ENCODE results near the gene SH3GL2. TPM values are rescaled to one million over a fixed set of nuclear protein-coding genes. Genes with fewer than 3 reads are reported as not detected.

Gene SH3GL2
- total RNA-seq, 5 donors from 2014 or later (not counting 1 experiment from before 2014, with no cell fraction given), result not detected

- Histone ChIP-seq H3K36me3 (ENCODE audit: control insufficient read depth in 2 of 2, extremely low read depth in 1 of 2, insufficient read depth in 1 of 2, low read length in 1 of 2) (no peaks in the 10 kb centered on the region), H3K9me3 (no peaks in the 10 kb centered on the region), H3K4me3 (ENCODE audit: control insufficient read depth in 1 of 2, extremely low read depth in 1 of 2, low read length in 1 of 2) (no peak overlapping the region), H3K4me1 (ENCODE audit: control insufficient read depth in 1 of 2, extremely low read depth in 1 of 2, insufficient read depth in 2 of 2, low read length in 2 of 2) (no peaks in the 10 kb centered on the region), H3K27me3 (replicated peaks in 1 of 2; ENCODE audit: control insufficient read depth in 2 of 2, extremely low read depth in 1 of 2, insufficient read depth in 2 of 2, low read length in 1 of 2) (no peaks in the 10 kb centered on the region), H3K27ac (ENCODE audit: low read length) (no peak overlapping the region)
- Mint-ChIP-seq H3K4me3 (no peak overlapping the region), H3K36me3 (no peaks in the 10 kb centered on the region), H3K27me3 (peaks cover 0 to 5% of the 10 kb centered on the region in 2 donors), H3K4me1 (no peaks in the 10 kb centered on the region), H3K9me3 (peaks cover 2 to 4% (median 3%) of the 10 kb centered on the region in 3 donors), H3K27ac (no peak overlapping the region)
- no peak for ATAC-seq (replicated peaks in 1 of 4)
- no peak for DNase-seq
- no CpG with 5 or more reads among the region's 4 CpGs for WGBS (ENCODE audit: insufficient coverage)
- CTCF ChIA-PET, result no interaction called here
- POLR2A ChIA-PET, result no interaction called here
Observed at GRCh38 chr9:17555362-17556054, 23.4 kb upstream of the SH3GL2 start.

GRCh38 chr9:17556255-17556654 lies 22.6 kb upstream of the SH3GL2 start:
- no peak overlapping the region for H3K4me3 Mint-ChIP-seq
- no peak for ATAC-seq (replicated peaks in 1 of 4)
- H3K27ac Mint-ChIP-seq, result no peak overlapping the region
- ChIA-PET POLR2A (no interaction called here), CTCF (no interaction called here)
- DNase-seq, result no peak
- no peaks in the 10 kb centered on the region for H3K36me3 ChIP-seq (ENCODE audit: control insufficient read depth in 2 of 2, extremely low read depth in 1 of 2, insufficient read depth in 1 of 2, low read length in 1 of 2)
- no peaks in the 10 kb centered on the region for H3K4me1 Mint-ChIP-seq
- no peaks in the 10 kb centered on the region for H3K36me3 Mint-ChIP-seq
- no peaks in the 10 kb centered on the region for H3K27me3 ChIP-seq (replicated peaks in 1 of 2; ENCODE audit: control insufficient read depth in 2 of 2, extremely low read depth in 1 of 2, insufficient read depth in 2 of 2, low read length in 1 of 2)
- H3K9me3 ChIP-seq, result no peaks in the 10 kb centered on the region
- H3K27ac ChIP-seq (ENCODE audit: low read length), result no peak overlapping the region
- H3K9me3 Mint-ChIP-seq, result peaks cover under 1 to 4% (median 2%) of the 10 kb centered on the region in 3 donors
- peaks cover 0 to 5% of the 10 kb centered on the region in 2 donors for H3K27me3 Mint-ChIP-seq
- no peaks in the 10 kb centered on the region for H3K4me1 ChIP-seq (ENCODE audit: control insufficient read depth in 1 of 2, extremely low read depth in 1 of 2, insufficient read depth in 2 of 2, low read length in 2 of 2)
- H3K4me3 ChIP-seq (ENCODE audit: control insufficient read depth in 1 of 2, extremely low read depth in 1 of 2, low read length in 1 of 2), result no peak overlapping the region
- 74% methylated on average over 5 of the region's 8 CpGs for WGBS (ENCODE audit: insufficient coverage)

GRCh38 chr9:17556935-17557334 lies 21.9 kb upstream of the SH3GL2 start:
- H3K4me1 ChIP-seq (ENCODE audit: control insufficient read depth in 1 of 2, extremely low read depth in 1 of 2, insufficient read depth in 2 of 2, low read length in 2 of 2), result no peaks in the 10 kb centered on the region
- WGBS (ENCODE audit: insufficient coverage), result 20% methylated on average over 1 of the region's 2 CpGs
- H3K36me3 ChIP-seq (ENCODE audit: control insufficient read depth in 2 of 2, extremely low read depth in 1 of 2, insufficient read depth in 1 of 2, low read length in 1 of 2), result no peaks in the 10 kb centered on the region
- ChIA-PET CTCF (no interaction called here), POLR2A (no interaction called here)
- Mint-ChIP-seq H3K27me3 (peaks cover 0 to 5% of the 10 kb centered on the region in 2 donors), H3K9me3 (peaks cover 0 to 5% (median 2%) of the 10 kb centered on the region in 3 donors), H3K4me1 (no peaks in the 10 kb centered on the region), H3K36me3 (no peaks in the 10 kb centered on the region), H3K27ac (no peak overlapping the region), H3K4me3 (no peak overlapping the region)
- H3K27ac ChIP-seq (ENCODE audit: low read length), result no peak overlapping the region
- no peak for DNase-seq
- H3K27me3 ChIP-seq (replicated peaks in 1 of 2; ENCODE audit: control insufficient read depth in 2 of 2, extremely low read depth in 1 of 2, insufficient read depth in 2 of 2, low read length in 1 of 2), result no peaks in the 10 kb centered on the region
- ATAC-seq (replicated peaks in 1 of 4), result no peak
- no peaks in the 10 kb centered on the region for H3K9me3 ChIP-seq
- H3K4me3 ChIP-seq (ENCODE audit: control insufficient read depth in 1 of 2, extremely low read depth in 1 of 2, low read length in 1 of 2), result no peak overlapping the region

GRCh38 chr9:17571825-17572224 lies 7.0 kb upstream of the SH3GL2 start:
- ChIA-PET CTCF (no interaction called here), POLR2A (interaction anchor here in 1 of 2 donors (0.6 kb wide), 1 partner anchor 1375 kb away, joined by 4 read pairs; no protein-coding TSS in a partner anchor)
- Histone ChIP-seq H3K9me3 (no peaks in the 10 kb centered on the region), H3K4me3 (ENCODE audit: control insufficient read depth in 1 of 2, extremely low read depth in 1 of 2, low read length in 1 of 2) (no peak overlapping the region), H3K27me3 (replicated peaks in 1 of 2; ENCODE audit: control insufficient read depth in 2 of 2, extremely low read depth in 1 of 2, insufficient read depth in 2 of 2, low read length in 1 of 2) (peaks cover 0 to 2% of the 10 kb centered on the region in 2 experiments), H3K36me3 (ENCODE audit: control insufficient read depth in 2 of 2, extremely low read depth in 1 of 2, insufficient read depth in 1 of 2, low read length in 1 of 2) (no peaks in the 10 kb centered on the region), H3K27ac (ENCODE audit: low read length) (no peak overlapping the region), H3K4me1 (ENCODE audit: control insufficient read depth in 1 of 2, extremely low read depth in 1 of 2, insufficient read depth in 2 of 2, low read length in 2 of 2) (no peaks in the 10 kb centered on the region)
- Mint-ChIP-seq H3K4me1 (no peaks in the 10 kb centered on the region), H3K9me3 (peaks cover 0 to 10% (median 5%) of the 10 kb centered on the region in 3 donors), H3K4me3 (no peak overlapping the region), H3K27ac (no peak overlapping the region), H3K27me3 (no peaks in the 10 kb centered on the region), H3K36me3 (no peaks in the 10 kb centered on the region)
- ATAC-seq (replicated peaks in 1 of 4) (no peak), DNase-seq (no peak)
- WGBS (ENCODE audit: insufficient coverage), result 86% methylated on average over 3 of the region's 5 CpGs

- H3K9me3 Mint-ChIP-seq, result peaks cover 0 to 10% (median 5%) of the 10 kb centered on the region in 3 donors
- no peak overlapping the region for H3K4me3 ChIP-seq (ENCODE audit: control insufficient read depth in 1 of 2, extremely low read depth in 1 of 2, low read length in 1 of 2)
- H3K27me3 ChIP-seq (replicated peaks in 1 of 2; ENCODE audit: control insufficient read depth in 2 of 2, extremely low read depth in 1 of 2, insufficient read depth in 2 of 2, low read length in 1 of 2), result peaks cover 5 to 9% of the 10 kb centered on the region in 2 experiments
- H3K27ac ChIP-seq (ENCODE audit: low read length), result no peak overlapping the region
- peaks cover 11 to 12% of the 10 kb centered on the region in 2 donors for H3K27me3 Mint-ChIP-seq
- no peak for DNase-seq
- POLR2A ChIA-PET, result no interaction called here
- CTCF ChIA-PET, result no interaction called here
- WGBS (ENCODE audit: insufficient coverage), result no CpG with 5 or more reads among the region's 2 CpGs
- H3K9me3 ChIP-seq, result no peaks in the 10 kb centered on the region
- no peak overlapping the region for H3K27ac Mint-ChIP-seq
- H3K36me3 Mint-ChIP-seq, result no peaks in the 10 kb centered on the region
- H3K4me3 Mint-ChIP-seq, result no peak overlapping the region
- no peak for ATAC-seq (replicated peaks in 1 of 4)
- no peaks in the 10 kb centered on the region for H3K36me3 ChIP-seq (ENCODE audit: control insufficient read depth in 2 of 2, extremely low read depth in 1 of 2, insufficient read depth in 1 of 2, low read length in 1 of 2)
- peaks cover 0 to 4% of the 10 kb centered on the region in 2 experiments for H3K4me1 ChIP-seq (ENCODE audit: control insufficient read depth in 1 of 2, extremely low read depth in 1 of 2, insufficient read depth in 2 of 2, low read length in 2 of 2)
- H3K4me1 Mint-ChIP-seq, result peaks cover 0 to 4% (median 0%) of the 10 kb centered on the region in 3 donors
Observed at GRCh38 chr9:17574342-17574741, 4.5 kb upstream of the SH3GL2 start.

GRCh38 chr9:17578577-17578910 lies 322 bp upstream of the SH3GL2 start:
- WGBS (ENCODE audit: insufficient coverage), result 6% methylated on average over 17 of the region's 17 CpGs
- H3K9me3 ChIP-seq, result no peaks in the 10 kb centered on the region
- H3K4me3 Mint-ChIP-seq, result peak overlapping the region in 1 of 3 donors; percentile 28
- ChIA-PET CTCF (no interaction called here), POLR2A (no interaction called here)
- no peak overlapping the region for H3K4me3 ChIP-seq (ENCODE audit: control insufficient read depth in 1 of 2, extremely low read depth in 1 of 2, low read length in 1 of 2)
- ATAC-seq (replicated peaks in 1 of 4) (no peak), DNase-seq (no peak)
- H3K36me3 ChIP-seq (ENCODE audit: control insufficient read depth in 2 of 2, extremely low read depth in 1 of 2, insufficient read depth in 1 of 2, low read length in 1 of 2), result no peaks in the 10 kb centered on the region
- H3K27ac Mint-ChIP-seq, result no peak overlapping the region
- peaks cover 23 to 31% of the 10 kb centered on the region in 2 donors for H3K27me3 Mint-ChIP-seq
- H3K9me3 Mint-ChIP-seq, result peaks cover 0 to 10% (median 5%) of the 10 kb centered on the region in 3 donors
- H3K27me3 ChIP-seq (replicated peaks in 1 of 2; ENCODE audit: control insufficient read depth in 2 of 2, extremely low read depth in 1 of 2, insufficient read depth in 2 of 2, low read length in 1 of 2), result peaks cover 12% of the 10 kb centered on the region in 2 experiments
- H3K27ac ChIP-seq (ENCODE audit: low read length), result no peak overlapping the region
- peaks cover 0 to 6% (median 4%) of the 10 kb centered on the region in 3 donors for H3K4me1 Mint-ChIP-seq
- H3K4me1 ChIP-seq (ENCODE audit: control insufficient read depth in 1 of 2, extremely low read depth in 1 of 2, insufficient read depth in 2 of 2, low read length in 2 of 2), result peaks cover 0 to 4% of the 10 kb centered on the region in 2 experiments
- H3K36me3 Mint-ChIP-seq, result no peaks in the 10 kb centered on the region

Measured in T-cell (primary cell).